Occipital lobe (tissue), 3 donors: ENCODE data around the gene CDK5R2. TPM values are rescaled to one million over a fixed set of nuclear protein-coding genes. Genes with fewer than 3 reads are reported as not detected.

Experiments used
- DNase-seq: peaks from one replicate; lab custom pipeline; 2025; lab: John Stamatoyannopoulos, UW
- small RNA-seq: library from RNA; depleted of rRNA; stranded (forward); fragments of <200 nt; gene quantifications from one replicate; pipeline ENCODE3, GENCODE V24; 2014
- total RNA-seq: library from RNA; depleted of rRNA; stranded (reverse); fragments of >200 nt; gene quantifications from one replicate; pipeline ENCODE4 v1.2.3, GENCODE V29; 2014

CDK5R2 gene
- total RNA-seq, 1 donor from 2014 or later, result 6.2 TPM

GRCh38 chr2:219001577-219002394 lies 42.3 kb downstream of the CDK5R2 start:
- DNase-seq, result no peak

GRCh38 chr2:219002395-219003266 lies 43.2 kb downstream of the CDK5R2 start:
- DNase-seq, result no peak

- DNase-seq, result no peak
These were observed 43.8 kb downstream of the CDK5R2 start for GRCh38 chr2:219003267-219003634.

GRCh38 chr2:219003979-219004378 lies 44.5 kb downstream of the CDK5R2 start:
- DNase-seq, result no peak

- DNase-seq, result no peak
These were observed 49.8 kb downstream of the CDK5R2 start for GRCh38 chr2:219009294-219009693.

GRCh38 chr2:219010162-219010756 lies 50.8 kb downstream of the CDK5R2 start:
- no peak for DNase-seq

- no peak for DNase-seq
These were observed 51.4 kb downstream of the CDK5R2 start for GRCh38 chr2:219010873-219011272.

Small RNA genes within 50 kb of the gene (small RNA-seq; reads per million reads assigned to genes)
- gene MIR375, result 3.0 reads per million, percentile 87 among the genes with 10 or more reads in this experiment
- gene RNU6-642P, result not detected

Other genes starting within 250 kb of the CDK5R2 start
- 6.7 TPM for gene TTLL4, start 248.8 kb upstream of the CDK5R2 start, total RNA-seq
- gene CYP27A1, start 177.5 kb upstream of the CDK5R2 start, total RNA-seq, result 2.8 TPM
- not detected for gene PRKAG3, start 127.9 kb upstream of the CDK5R2 start, total RNA-seq
- not detected for gene WNT6, start 99.9 kb upstream of the CDK5R2 start, total RNA-seq
- gene WNT10A, start 78.8 kb upstream of the CDK5R2 start, total RNA-seq, result not detected
- not detected for gene FEV, start 25.5 kb downstream of the CDK5R2 start, total RNA-seq
- gene CRYBA2, start 33.8 kb downstream of the CDK5R2 start, total RNA-seq, result not detected
- gene CFAP65, start 81.8 kb downstream of the CDK5R2 start, total RNA-seq, result 0.16 TPM
- 0.16 TPM for gene IHH, start 101.3 kb downstream of the CDK5R2 start, total RNA-seq
- 9.2 TPM for gene NHEJ1, start 201.1 kb downstream of the CDK5R2 start, total RNA-seq
- 0.31 TPM for gene SLC23A3, start 210.4 kb downstream of the CDK5R2 start, total RNA-seq
- 39.3 TPM for gene CNPPD1, start 217.3 kb downstream of the CDK5R2 start, total RNA-seq
- 73.8 TPM for gene RETREG2, start 218.6 kb downstream of the CDK5R2 start, total RNA-seq
- gene ZFAND2B, start 247.1 kb downstream of the CDK5R2 start, total RNA-seq, result 14.5 TPM